K562 (cell line): ENCODE data around the gene GNAL. TPM values are rescaled to one million over a fixed set of nuclear protein-coding genes. Genes with fewer than 3 reads are reported as not detected.

Experiments
- ATAC-seq: fragments of 200-7000 bp; cut with Tn5 transposase; 3 replicates; pipeline ENCODE4 v1.9.1; 2020; ENCODE audit warnings: moderate library complexity
- BruUV-seq: library from RNA; stranded (reverse); fragments of 400-500 nt; replicated peaks from 2 replicates; lab custom pipeline; 2021; lab: Mats Ljungman, UMichigan
- CTCF ChIA-PET: fragments of 300-600 bp; formaldehyde crosslinking; extraction: SDS; loops from one replicate; lab custom pipeline; 2021; ENCODE audit warnings: low intra/inter-chr PET ratio; lab: Yijun Ruan, JAX
- POLR2A ChIA-PET: fragments of 300-600, 350-650 bp; sonication (Branson Sonifier 250); formaldehyde crosslinking; extraction: SDS; loops from one replicate; lab custom pipeline; 2021; ENCODE audit warnings: antibody characterized with exemption, inconsistent platforms; lab: Yijun Ruan, JAX
- DNase-seq, 4 experiments: peaks; one replicate each; pipeline versions ENCODE4 v3.0.0 to v3.0.0-alpha.2; 2011 to 2018; ENCODE audit warnings: low spot score in 3 of 4, mixed read lengths in 3 of 4; ENCODE audit errors: extremely low read depth in 1 of 4
- FAIRE-seq: peaks from 2 replicates; lab custom pipeline; 2011; peaks lifted over from hg19 to GRCh38; lab: Jason Lieb, UNC
- H2AFZ ChIP-seq: 2 replicates; pipeline ENCODE4 v1.6.0; 2011; ENCODE audit warnings: low read depth, low read length, control low read depth, inconsistent platforms
- H3K27ac ChIP-seq: fragments of 200-600 bp; 3 replicates; pipeline ENCODE4 v1.8.0; 2011; ENCODE audit warnings: low read depth, mild to moderate bottlenecking, control low read depth, inconsistent platforms, low read length, moderate library complexity, mixed read lengths; ENCODE audit errors: extremely low read depth
- H3K27me3 ChIP-seq, 2 experiments: fragments of 300-600 bp in 1 of 2; 2 replicates in 1 of 2; 3 replicates in 1 of 2; pipeline versions ENCODE4 v1.6.0 to v1.8.0; 2011; ENCODE audit warnings: inconsistent platforms in 2 of 2, low read length in 2 of 2, mild to moderate bottlenecking in 1 of 2, mixed read lengths in 1 of 2, moderate library complexity in 1 of 2; ENCODE audit not compliant: control insufficient read depth in 2 of 2, insufficient read depth in 2 of 2
- H3K36me3 ChIP-seq: fragments of 300-600 bp; 3 replicates; pipeline ENCODE4 v1.8.0; 2011; ENCODE audit warnings: mild to moderate bottlenecking, low read length, inconsistent platforms; ENCODE audit not compliant: control insufficient read depth, insufficient read depth
- H3K4me1 ChIP-seq, 2 experiments: fragments of 200-600 bp in 1 of 2; replicated peaks in 1 of 2; 2 replicates in 1 of 2; 3 replicates in 1 of 2; pipeline versions ENCODE4 v1.5.1 to v1.8.0; 2011; ENCODE audit warnings: inconsistent platforms in 2 of 2, low read length in 2 of 2, mild to moderate bottlenecking in 1 of 2, mixed read lengths in 1 of 2, moderate library complexity in 1 of 2; ENCODE audit not compliant: control insufficient read depth in 2 of 2, insufficient read depth in 2 of 2
- H3K4me2 ChIP-seq: 2 replicates; pipeline ENCODE4 v1.6.1; 2011; ENCODE audit warnings: low read length, control low read depth, inconsistent platforms, mixed read lengths; ENCODE audit not compliant: insufficient read depth
- H3K4me3 ChIP-seq: fragments of 200-600 bp; sonication (generic), shearing (Covaris generic); 2 replicates; pipeline ENCODE4 v1.5.1; 2016; ENCODE audit warnings: control low read depth, inconsistent platforms
- H3K79me2 ChIP-seq: fragments of 200-600 bp; 3 replicates; pipeline ENCODE4 v1.8.0; 2011; ENCODE audit warnings: low read length, inconsistent platforms; ENCODE audit not compliant: control insufficient read depth, insufficient read depth
- H3K9ac ChIP-seq, 2 experiments: 2 replicates each; pipeline versions ENCODE4 v1.6.0 to v1.6.1; 2011; ENCODE audit warnings: low read depth in 2 of 2, low read length in 2 of 2, control low read depth in 1 of 2, inconsistent platforms in 1 of 2, mild to moderate bottlenecking in 1 of 2, mixed read lengths in 1 of 2; ENCODE audit not compliant: insufficient read depth in 1 of 2
- H3K9me1 ChIP-seq: one replicate; pipeline ENCODE4 v1.6.0; 2011; ENCODE audit warnings: inconsistent platforms, mild to moderate bottlenecking, low read length, moderate library complexity; ENCODE audit not compliant: control insufficient read depth, insufficient read depth
- H3K9me3 ChIP-seq: replicated peaks from 2 replicates; pipeline ENCODE4 v1.5.1; 2011; ENCODE audit warnings: low read depth, low read length, inconsistent platforms; ENCODE audit not compliant: control insufficient read depth, insufficient read depth
- H4K20me1 ChIP-seq: replicated peaks from 2 replicates; pipeline ENCODE4 v1.6.1; 2011; ENCODE audit warnings: low read length, inconsistent platforms, mixed read lengths; ENCODE audit not compliant: control insufficient read depth, insufficient read depth
- CREBBP ChIP-seq: IDR thresholded peaks from one replicate; pipeline ENCODE4 v1.6.1; 2012; ENCODE audit warnings: low read depth, mild to moderate bottlenecking, control low read depth, inconsistent platforms, low read length
- DDX20 ChIP-seq: fragments of 450-650 bp; IDR thresholded peaks from 2 replicates; pipeline ENCODE4 v1.6.1; 2016; ENCODE audit warnings: missing genetic modification characterization, low read depth, mild to moderate bottlenecking, missing compliant biosample characterization, moderate library complexity
- E2F6 ChIP-seq, 2 experiments: IDR thresholded peaks; 2 replicates each; pipeline ENCODE4 v1.6.1; 2011; ENCODE audit warnings: borderline replicate concordance in 1 of 2, control low read depth in 1 of 2, low read depth in 1 of 2, low read length in 1 of 2, mild to moderate bottlenecking in 1 of 2, mixed read lengths in 1 of 2, moderate library complexity in 1 of 2; ENCODE audit not compliant: insufficient read depth in 1 of 2, insufficient read length in 1 of 2, poor library complexity in 1 of 2, severe bottlenecking in 1 of 2; ENCODE audit errors: extremely low read depth in 1 of 2
- FIP1L1 ChIP-seq: fragments of 200-400 bp; formaldehyde crosslinking; IDR thresholded peaks from 2 replicates; pipeline ENCODE4 v1.6.1; 2018; ENCODE audit warnings: mild to moderate bottlenecking, low read depth, low read length; ENCODE audit not compliant: poor library complexity, severe bottlenecking
- FOSL1 ChIP-seq: fragments of 200-800 bp; sonication (Bioruptor generic); conservative IDR thresholded peaks from 2 replicates; pipeline ENCODE4 v1.6.1; 2016; ENCODE audit warnings: missing genetic modification characterization, missing compliant biosample characterization
- KLF13 ChIP-seq: fragments of 450-650 bp; IDR thresholded peaks from 2 replicates; pipeline ENCODE4 v1.6.1; 2016; ENCODE audit warnings: missing genetic modification characterization, low read depth, mild to moderate bottlenecking, missing compliant biosample characterization, moderate library complexity, borderline replicate concordance
- MNT ChIP-seq, 2 experiments: fragments of 450-650 bp; conservative IDR thresholded peaks; 2 replicates each; pipeline ENCODE4 v1.6.1; 2017; ENCODE audit warnings: mild to moderate bottlenecking in 2 of 2, moderate library complexity in 2 of 2
- NR1H2 ChIP-seq: sonication (generic); formaldehyde crosslinking; IDR thresholded peaks from 2 replicates; pipeline ENCODE4 v1.4.0; 2020; ENCODE audit warnings: mild to moderate bottlenecking, missing genetic modification reagents
- POU5F1 ChIP-seq: fragments of 150-350 bp; IDR thresholded peaks from 2 replicates; pipeline ENCODE4 v1.6.1; 2014; ENCODE audit warnings: borderline replicate concordance, low read length, low read depth, mild to moderate bottlenecking; ENCODE audit not compliant: partially characterized antibody
- RFX7 ChIP-seq: fragments of 250-450 bp; sonication (Bioruptor Pico); IDR thresholded peaks from 2 replicates; pipeline ENCODE4 v1.5.1; 2021; ENCODE audit warnings: mild to moderate bottlenecking
- SIN3A ChIP-seq, 2 experiments: fragments of 150-350 bp in 1 of 2; IDR thresholded peaks; 2 replicates each; pipeline ENCODE4 v1.6.1; 2011 to 2016; ENCODE audit warnings: borderline replicate concordance in 2 of 2, low read depth in 2 of 2, low read length in 2 of 2, mild to moderate bottlenecking in 2 of 2, moderate library complexity in 2 of 2; ENCODE audit not compliant: control insufficient read depth in 1 of 2
- SRSF3 ChIP-seq: fragments of 200-400 bp; formaldehyde crosslinking; IDR thresholded peaks from 2 replicates; pipeline ENCODE4 v1.6.1; 2016; ENCODE audit warnings: mild to moderate bottlenecking, low read length, moderate library complexity; ENCODE audit not compliant: insufficient read depth
- STAG1 ChIP-seq: sonication (generic); formaldehyde crosslinking; IDR thresholded peaks from 2 replicates; pipeline ENCODE4 v1.5.0; 2020; ENCODE audit warnings: missing genetic modification reagents, borderline replicate concordance
- TAF7 ChIP-seq: fragments of 450-650 bp; IDR thresholded peaks from 2 replicates; pipeline ENCODE4 v1.6.1; 2016; ENCODE audit warnings: missing genetic modification characterization, missing compliant biosample characterization
- TARDBP ChIP-seq: fragments of 450-650 bp; IDR thresholded peaks from 2 replicates; pipeline ENCODE4 v1.6.1; 2016
- XRCC4 ChIP-seq: IDR thresholded peaks from one replicate; pipeline ENCODE4 v1.6.1; 2011; ENCODE audit not compliant: insufficient read depth, insufficient read length; ENCODE audit errors: extremely low read depth
- ZC3H11A ChIP-seq: IDR thresholded peaks from 2 replicates; pipeline ENCODE4 v1.6.1; 2012; ENCODE audit warnings: low read depth, low read length, improper control_type of control experiment
- ZC3H4 ChIP-seq: sonication (generic); formaldehyde crosslinking; IDR thresholded peaks from 2 replicates; pipeline ENCODE4 v1.9.0; 2021; ENCODE audit warnings: missing genetic modification reagents, borderline replicate concordance
- WGBS: fragments of 100-300 bp; shearing (Covaris generic); methylation state at CpG from one replicate; pipeline ENCODE4 v1.1.6; 2016; ENCODE audit warnings: low coverage, mixed read lengths; ENCODE audit not compliant: insufficient coverage; ENCODE audit errors: missing lambda C conversion rate; 5-methylcytosine and 5-hydroxymethylcytosine counted together
- in situ Hi-C: fragments of 300-500 bp; cut with MboI; formaldehyde crosslinking; loops from 4 replicates; pipeline ENCODE4 v1.15.0; 2018; ENCODE audit warnings: inconsistent platforms, mixed read lengths
- intact Hi-C: fragments of 100-400 bp; cut with micrococcal nuclease; formaldehyde crosslinking; loops from 2 replicates; pipeline ENCODE4 v1.14.2; 2022
- polyA plus RNA-seq, 8 experiments: library from polyadenylated mRNA; depleted of rRNA in 4 of 8; stranded (reverse) in 5 of 8; unstranded in 3 of 8; fragments of >200 nt; fragmentation: Nextera tagmentation in 2 of 8; fragmentation: Illumina TruSeq in 1 of 8; extraction: Ambion mirVana in 2 of 8; extraction: Trizol in 1 of 8; gene quantifications; 2 replicates each; pipeline versions ENCODE4 v1.2.1 to v1.2.3, GENCODE V29; 2011 to 2014; ENCODE audit warnings: inconsistent platforms in 1 of 8, missing spikeins in 1 of 8
- total RNA-seq, 7 experiments: library from RNA; depleted of rRNA in 6 of 7; stranded (reverse); fragments of >200 nt in 6 of 7; fragmentation: Illumina TruSeq in 2 of 7; extraction: Trizol in 2 of 7; gene quantifications; 2 replicates each; pipeline versions ENCODE4 v1.2.1 to v1.2.3, GENCODE V29; 2011 to 2021; ENCODE audit warnings: low replicate concordance in 1 of 7

GNAL gene
- total and polyA plus RNA-seq, 9 of the 15 experiments (the other 6 are each of a cell fraction or from before 2014, with no cell fraction given) = under 0.01 to 0.10 (median 0.01) TPM; not detected in 5

- TF ChIP-seq FOSL1 (tag) = no peak
- no peak for TF ChIP-seq POU5F1
- no peak for TF ChIP-seq SRSF3
- TF ChIP-seq NR1H2 = no peak
- TF ChIP-seq XRCC4 = no peak
- TF ChIP-seq E2F6 (IDR thresholded peaks at IDR 0.05; ENCODE audit: borderline replicate concordance in 1 of 2, extremely low read depth in 1 of 2, insufficient read depth in 1 of 2, insufficient read length in 1 of 2, low read depth in 1 of 2, low read length in 1 of 2, poor library complexity in 1 of 2, severe bottlenecking in 1 of 2) = no peak
- no peak for TF ChIP-seq KLF13 (tag)
- TF ChIP-seq CREBBP = no peak
Measured at GRCh38 chr18:11780042-11780441, 91.0 kb downstream of the GNAL start (continued).

- CTCF ChIA-PET = no interaction called here
- H3K36me3 ChIP-seq = no peaks in the 10 kb centered on the region
- H3K9ac ChIP-seq = no peak overlapping the region
- FAIRE-seq = no peak
- BruUV-seq = no TSS peak
- in situ Hi-C loops = no loop called here
- H3K9me1 ChIP-seq = no peaks in the 10 kb centered on the region
- POLR2A ChIA-PET = interaction anchor here (0.6 to 1.5 kb wide), 2 partner anchors 9 to 11 kb away, joined by 3 to 4 read pairs; no protein-coding TSS in a partner anchor
- no peaks in the 10 kb centered on the region for H3K79me2 ChIP-seq
- 7% methylated on average over 6 of the region's 7 CpGs for WGBS
- H3K4me2 ChIP-seq = no peak overlapping the region
- H3K4me3 ChIP-seq = no peak overlapping the region
- TF ChIP-seq TAF7 = no peak
- no peak for TF ChIP-seq TARDBP
- TF ChIP-seq STAG1 (CRISPR knock-in tag) = no peak
- no peak for TF ChIP-seq ZC3H11A
- TF ChIP-seq MNT (conservative IDR thresholded peaks at IDR 0.05) = no peak
- no peak for TF ChIP-seq ZC3H4 (CRISPR knock-in tag)
- no peak for TF ChIP-seq DDX20
- TF ChIP-seq FIP1L1 = no peak
- no peak for TF ChIP-seq SIN3A (IDR thresholded peaks at IDR 0.05; ENCODE audit: borderline replicate concordance in 2 of 2, control insufficient read depth in 1 of 2, low read depth in 2 of 2, low read length in 2 of 2)
- TF ChIP-seq RFX7 (CRISPR knock-in tag) = no peak
- TF ChIP-seq, all 486 proteins: peak for 0
- no peaks in the 10 kb centered on the region; the same call in 1 of the 2 replicates for H3K9me3 ChIP-seq
- ATAC-seq = peak; percentile 61
- H3K27me3 ChIP-seq = peaks cover 17% of the 10 kb centered on the region in 2 experiments; a peak in 4 of 5 replicates
- H4K20me1 ChIP-seq = no peaks in the 10 kb centered on the region
- no peaks in the 10 kb centered on the region for H3K4me1 ChIP-seq
- no peak for DNase-seq
- H3K27ac ChIP-seq = no peak overlapping the region
- intact Hi-C loops = no loop called here
- no peak overlapping the region for H2AFZ ChIP-seq
Measured at GRCh38 chr18:11783716-11784331, 94.8 kb downstream of the GNAL start.
